Esophagus muscularis mucosa (tissue), 3 donors: ENCODE data around the gene TMEM61.

Experiments used
- CTCF ChIP-seq, 3 experiments: fragments of 200-600 bp in 2 of 3; fragments of 450-650 bp in 1 of 3; sonication (generic) in 2 of 3; IDR thresholded peaks; one replicate each; pipeline ENCODE4 v1.5.1; 2017 to 2019; ENCODE audit warnings: antibody characterized with exemption in 3 of 3, mild to moderate bottlenecking in 2 of 3, moderate library complexity in 1 of 3
- POLR2A ChIP-seq: fragments of 450-650 bp; IDR thresholded peaks from one replicate; pipeline ENCODE4 v1.6.1; 2017; ENCODE audit warnings: antibody characterized with exemption, moderate library complexity, mild to moderate bottlenecking, low read depth

GRCh38 chr1:55021942-55022546 lies 41.6 kb downstream of the TMEM61 start:
- TF ChIP-seq POLR2A = no peak
- peak; percentile 65 to 85 (median 73) for TF ChIP-seq CTCF (IDR thresholded peaks at IDR 0.05)
